Measurements from ENCODE around the gene ALG12.

- TF ChIP-seq CTCF (conservative IDR thresholded peaks at IDR 0.05 in 1 of 2, IDR thresholded peaks at IDR 0.05 in 1 of 2; ENCODE audit: extremely low read depth in 1 of 2, insufficient read depth in 1 of 2, low read depth in 1 of 2, low read length in 2 of 2) = no peak
- no peak for TF ChIP-seq EZH2 (IDR thresholded peaks at IDR 0.05; ENCODE audit: borderline replicate concordance, low read length)
These were observed 16.8 kb upstream of the ALG12 start for GRCh38 chr22:49934891-49935557.
